CD4-positive, alpha-beta T cell treated with Interleukin-10 for 1 hour (primary cell): ENCODE data around the gene ERAL1.
"Not testable (repeated sequence)": the region's sequence is repeated elsewhere in the genome, so short reads cannot be mapped to it uniquely, and the experiment has no call there.

ENCODE experiments used
- DNase-seq: peaks from one replicate; pipeline ENCODE4 v3.0.0-alpha.2; 2020

Gene ERAL1

GRCh38 chr17:28900986-28901726, 46.3 kb downstream of the ERAL1 start:
- DNase-seq = no peak

- DNase-seq = peak; percentile 54
Observed at GRCh38 chr17:28901866-28902818, 47.3 kb downstream of the ERAL1 start.

DNA sequence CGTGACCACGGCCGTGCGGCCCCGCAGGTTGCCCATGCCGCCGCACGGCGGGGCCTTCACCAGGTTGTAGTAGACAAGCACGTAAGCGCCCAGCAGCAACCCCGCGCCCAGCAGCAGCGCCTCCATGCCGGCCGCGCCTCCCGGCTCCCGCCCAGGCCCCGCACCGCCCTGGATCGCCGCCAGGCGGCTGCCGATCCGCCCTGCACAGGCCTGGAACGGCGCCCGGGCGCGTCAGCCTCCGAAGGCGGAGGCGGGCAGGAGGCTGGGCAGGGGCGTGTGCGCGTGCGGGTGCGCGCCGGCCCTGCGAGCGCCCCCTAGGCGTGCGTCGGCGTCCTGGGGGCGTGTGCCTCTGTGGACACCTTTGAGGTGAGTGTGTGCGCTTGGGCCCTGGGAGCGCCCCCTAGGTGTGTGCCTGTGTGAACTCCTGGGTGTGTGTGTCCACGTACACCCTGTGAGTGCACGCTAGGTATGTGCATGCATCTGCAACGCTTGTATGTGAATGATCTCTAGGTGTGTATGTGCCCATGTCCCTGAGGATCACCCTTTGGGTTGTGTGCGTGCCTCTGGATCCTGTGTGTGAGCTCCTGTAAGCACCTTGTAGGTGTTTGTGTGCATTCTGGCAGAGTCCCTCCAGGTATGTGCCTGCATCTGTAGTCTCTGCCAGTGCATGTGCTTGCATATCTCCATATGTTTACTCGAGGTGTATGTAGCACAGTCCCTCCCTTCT, 48.2 kb downstream of the ERAL1 start, which contains the start of gene DHRS13:
Gene DHRS13 (minus strand): TSS at position 261 of the 727 bp plus-strand sequence. CDS start 135 bp downstream, at position 126.
- peak; percentile 96 for DNase-seq

- not testable (repeated sequence) for DNase-seq
Observed at GRCh38 chr17:28903546-28903841, 48.7 kb downstream of the ERAL1 start.

GRCh38 chr17:28904800-28905199, 50.0 kb downstream of the ERAL1 start:
- no peak for DNase-seq

GRCh38 chr17:28906276-28906675, 51.5 kb downstream of the ERAL1 start:
- no peak for DNase-seq

DNA sequence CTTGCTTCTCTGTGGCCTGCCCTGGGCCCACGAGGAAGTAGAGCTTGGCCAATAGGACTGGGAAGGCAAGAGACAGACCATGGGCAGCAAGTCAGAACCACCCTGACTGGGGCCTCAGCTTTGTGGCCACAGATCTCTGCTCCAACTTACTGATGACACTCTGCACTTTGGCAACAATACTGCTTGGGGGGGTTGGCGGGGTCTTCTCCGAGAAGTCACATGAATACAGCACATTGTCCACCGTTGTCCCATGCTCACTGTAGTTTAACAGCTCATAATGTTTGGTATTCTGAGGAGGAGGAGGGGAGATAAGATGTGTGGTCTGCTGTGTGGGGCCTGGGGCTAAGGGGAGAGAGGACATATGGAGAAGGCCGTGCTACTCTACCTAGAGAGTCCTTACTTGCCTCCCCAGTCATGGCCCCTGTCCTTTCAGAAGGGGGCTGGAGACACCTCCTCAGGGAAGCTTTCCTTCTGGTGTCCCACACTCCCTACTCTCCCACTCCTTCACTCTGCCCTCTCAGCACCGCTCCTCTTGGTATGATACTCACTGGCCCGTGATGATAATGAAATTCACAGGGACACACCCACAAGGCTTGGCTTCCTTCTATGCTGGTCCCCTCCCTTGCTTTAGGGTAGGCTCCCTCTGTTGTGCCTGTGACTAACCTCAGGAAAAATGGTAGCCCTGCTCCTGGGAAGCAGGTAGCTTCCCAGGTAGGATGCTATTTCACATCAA, 52.1 kb downstream of the ERAL1 start:
- no peak for DNase-seq

DNA sequence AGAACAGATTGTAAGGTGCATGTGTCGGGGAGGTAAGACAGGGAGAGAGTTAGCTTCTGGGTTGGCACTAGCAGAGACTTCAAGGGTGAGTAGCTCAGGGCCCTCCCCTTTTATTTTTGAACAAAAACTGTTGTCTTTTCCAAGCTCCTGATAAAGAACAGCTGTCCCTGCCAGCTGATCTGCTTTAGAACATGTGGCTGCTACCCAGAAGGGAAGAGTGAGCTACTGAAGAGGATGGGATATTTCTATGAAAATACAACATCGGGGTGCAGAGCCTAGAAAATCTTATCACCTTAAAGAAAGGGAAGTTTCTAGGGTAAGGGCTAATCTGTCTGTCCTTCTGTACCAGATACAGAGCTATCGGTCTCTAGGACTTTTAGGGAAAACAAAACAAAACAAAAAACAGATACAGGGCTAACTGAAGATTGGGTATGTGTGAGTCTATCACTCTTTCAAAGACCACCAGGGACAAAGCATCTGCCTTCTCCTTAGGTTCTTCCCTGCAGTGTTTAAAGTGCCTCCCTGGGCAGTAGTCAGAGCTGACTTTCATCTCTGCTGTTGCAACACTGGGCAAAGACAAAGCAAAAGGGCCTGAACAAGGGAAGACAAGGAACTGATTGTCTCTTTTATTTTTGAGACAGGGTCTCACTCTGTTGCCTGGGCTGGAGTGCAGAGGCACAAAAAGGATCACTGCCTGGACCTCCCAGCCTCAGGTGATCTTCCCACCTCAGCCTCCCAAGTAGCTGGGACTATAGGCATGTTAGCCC, 53.1 kb downstream of the ERAL1 start:
- DNase-seq = no peak

DNA sequence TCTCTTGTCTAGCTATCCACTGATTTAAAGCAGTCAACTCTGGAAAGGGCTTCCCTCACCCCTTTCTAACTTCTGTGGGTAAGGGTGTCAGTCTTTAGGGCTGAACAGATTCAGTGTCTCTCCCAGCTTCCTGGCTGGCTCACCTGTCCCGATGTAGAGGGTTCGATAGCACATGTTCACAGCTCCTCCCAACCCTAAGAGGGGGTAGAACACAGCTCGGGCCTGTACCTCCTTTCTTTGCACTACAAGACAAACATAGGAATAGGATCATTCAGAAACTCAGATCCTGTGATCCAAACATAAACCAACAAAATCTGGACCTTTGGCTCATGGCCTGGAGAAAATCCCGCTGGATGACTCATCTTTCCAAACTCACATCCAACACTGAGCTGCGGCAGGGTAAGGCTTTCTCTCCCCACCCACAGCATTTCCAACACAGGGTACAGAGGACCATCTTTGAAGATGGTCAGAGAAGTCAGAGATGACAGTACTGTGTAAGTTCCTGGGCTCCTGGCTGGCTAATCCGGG, 53.9 kb downstream of the ERAL1 start:
- DNase-seq = no peak

DNA sequence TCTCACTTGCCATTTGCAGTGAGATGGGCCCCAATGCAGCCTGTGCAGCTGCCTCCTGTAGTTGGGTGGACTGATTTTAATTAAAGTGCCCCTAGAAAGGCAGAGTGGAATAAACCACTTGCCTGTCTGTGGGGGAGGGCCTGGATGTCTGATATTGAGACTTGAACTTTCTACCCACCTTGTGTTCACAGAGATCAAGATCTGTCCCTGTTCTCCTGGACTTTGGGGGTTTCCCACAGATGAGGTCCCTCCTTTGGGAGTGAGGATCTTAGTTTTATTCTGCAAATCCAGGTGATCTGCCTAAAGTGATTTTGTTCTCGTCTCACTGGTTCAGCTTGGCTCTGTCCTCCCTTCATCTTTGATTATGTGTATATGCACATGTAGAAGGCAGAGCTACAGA, 55.7 kb downstream of the ERAL1 start:
- DNase-seq = no peak
